IPS-20b (cell line): ENCODE results near the gene EML4.

Experiments used
- H3K27ac ChIP-seq: one replicate; pipeline ENCODE4 v1.5.1; 2013; ENCODE audit warnings: low read length
- H3K27me3 ChIP-seq: 2 replicates; pipeline ENCODE4 v1.6.1; 2013; ENCODE audit warnings: mild to moderate bottlenecking, low read length, inconsistent platforms; ENCODE audit not compliant: insufficient read depth
- H3K36me3 ChIP-seq: 2 replicates; pipeline ENCODE4 v1.6.1; 2013; ENCODE audit warnings: low read depth, mild to moderate bottlenecking, inconsistent platforms, low read length, moderate library complexity; ENCODE audit not compliant: insufficient read depth
- H3K4me1 ChIP-seq: 2 replicates; pipeline ENCODE4 v1.6.1; 2013; ENCODE audit warnings: mild to moderate bottlenecking, control low read depth, inconsistent platforms, low read length, moderate library complexity; ENCODE audit not compliant: insufficient read depth
- H3K4me3 ChIP-seq: 2 replicates; pipeline ENCODE4 v1.5.1; 2013; ENCODE audit warnings: mild to moderate bottlenecking, low read length, inconsistent platforms
- H3K9ac ChIP-seq: 2 replicates; pipeline ENCODE4 v1.6.1; 2013; ENCODE audit warnings: low read depth, mild to moderate bottlenecking, inconsistent platforms, low read length, moderate library complexity
- H3K9me3 ChIP-seq: 2 replicates; pipeline ENCODE4 v1.6.1; 2013; ENCODE audit warnings: mild to moderate bottlenecking, low read depth, low read length, inconsistent platforms; ENCODE audit not compliant: insufficient read depth

EML4 gene

DNA sequence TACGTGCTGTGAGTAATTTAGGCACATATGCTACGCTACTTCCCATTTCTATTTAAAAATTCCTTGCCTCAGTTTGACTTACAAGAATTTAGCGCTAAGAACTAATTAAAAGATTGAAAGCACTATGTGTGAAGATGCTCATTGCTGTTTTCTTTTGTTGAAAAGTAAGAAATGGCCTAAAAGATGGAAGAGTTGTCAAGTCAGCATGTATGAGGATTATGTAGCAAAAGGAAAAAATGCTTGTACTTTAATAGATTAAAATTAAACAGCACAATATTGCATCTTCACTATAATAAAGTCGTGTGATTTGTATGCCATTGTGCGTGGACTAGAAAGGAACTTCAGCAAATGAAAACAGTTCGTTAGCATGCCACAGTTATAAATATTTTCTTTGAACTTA, 114.9 kb downstream of the EML4 start:
- no peak overlapping the region for H3K4me3 ChIP-seq
- H3K9ac ChIP-seq: no peak overlapping the region
- H3K4me1 ChIP-seq: no peaks in the 10 kb centered on the region
- H3K27me3 ChIP-seq: no peaks in the 10 kb centered on the region
- H3K36me3 ChIP-seq: peaks cover 65% of the 10 kb centered on the region
- H3K9me3 ChIP-seq: no peaks in the 10 kb centered on the region
- no peak overlapping the region for H3K27ac ChIP-seq

DNA sequence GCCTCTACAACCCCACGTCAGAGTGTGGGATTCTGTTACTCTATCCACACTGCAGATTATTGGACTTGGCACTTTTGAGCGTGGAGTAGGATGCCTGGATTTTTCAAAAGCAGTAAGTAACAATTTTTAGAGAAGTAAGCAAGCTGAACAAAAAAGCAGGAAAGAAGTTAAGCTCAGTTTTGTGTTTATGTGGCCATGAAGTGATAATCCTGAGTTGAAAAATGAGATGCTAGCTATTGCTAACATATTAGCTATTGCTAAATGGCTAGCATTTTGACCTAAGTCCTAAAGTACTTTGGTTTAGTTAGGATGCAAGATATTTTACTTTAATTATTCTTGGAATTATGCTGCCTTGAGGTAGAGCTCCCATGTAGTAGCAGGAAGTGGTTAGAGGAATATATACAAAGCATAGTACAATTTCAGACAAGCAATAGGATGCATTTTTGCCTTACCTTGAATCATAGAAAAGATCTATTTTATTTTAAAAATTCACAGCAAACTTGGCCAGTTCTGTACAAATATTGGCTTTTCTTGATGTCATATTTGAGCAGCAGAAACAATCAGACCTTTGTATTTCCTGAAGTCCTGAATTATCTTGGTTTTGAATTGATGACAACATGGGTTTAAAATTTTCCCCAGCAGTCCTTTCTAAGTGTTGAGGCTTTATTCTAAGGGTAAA, 117.3 kb downstream of the EML4 start:
- H3K36me3 ChIP-seq: peaks cover 65% of the 10 kb centered on the region
- no peak overlapping the region for H3K4me3 ChIP-seq
- no peak overlapping the region for H3K9ac ChIP-seq
- H3K4me1 ChIP-seq: no peaks in the 10 kb centered on the region
- no peaks in the 10 kb centered on the region for H3K9me3 ChIP-seq
- no peaks in the 10 kb centered on the region for H3K27me3 ChIP-seq
- H3K27ac ChIP-seq: no peak overlapping the region

DNA sequence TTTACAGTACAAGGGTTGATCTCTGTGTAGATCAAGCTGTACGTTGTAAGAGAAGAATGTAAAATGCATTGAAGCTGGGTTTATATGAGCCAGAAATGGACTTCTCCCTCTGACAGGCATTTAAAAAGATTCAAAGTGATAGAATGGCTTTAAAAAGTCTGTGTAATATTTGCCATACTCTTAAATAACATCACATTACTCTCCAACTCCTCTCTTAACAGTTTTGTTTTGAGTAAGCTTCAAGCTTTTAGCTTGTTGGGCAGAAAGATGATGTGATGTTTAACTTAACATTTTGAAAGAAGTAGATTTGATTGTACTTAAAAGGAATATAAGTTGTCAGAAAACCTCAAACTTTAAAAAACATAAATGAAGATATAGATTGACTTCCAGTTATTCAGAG, 119.7 kb downstream of the EML4 start:
- Histone ChIP-seq H3K27me3 (no peaks in the 10 kb centered on the region), H3K4me1 (no peaks in the 10 kb centered on the region), H3K27ac (no peak overlapping the region), H3K9me3 (no peaks in the 10 kb centered on the region), H3K36me3 (peaks cover 58% of the 10 kb centered on the region), H3K9ac (no peak overlapping the region), H3K4me3 (no peak overlapping the region)

DNA sequence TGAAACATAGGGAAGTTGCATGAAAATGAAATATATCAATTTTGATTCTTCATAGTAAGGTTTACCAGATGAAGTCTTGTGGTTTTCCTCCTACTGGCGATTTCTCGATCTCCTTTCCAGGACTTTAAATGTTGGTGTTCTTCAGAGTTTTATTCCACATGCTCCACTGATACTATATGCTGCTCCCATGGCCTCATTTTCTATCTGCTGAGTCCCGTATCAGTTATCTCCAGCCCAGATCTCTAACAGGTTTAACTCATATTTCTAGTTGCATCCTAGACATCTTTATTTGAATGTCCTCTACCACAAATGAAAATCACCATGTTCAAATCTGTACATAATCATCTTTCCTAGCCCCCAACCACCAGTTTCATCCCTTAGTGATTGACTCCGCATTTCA, 120.1 kb downstream of the EML4 start:
- Histone ChIP-seq H3K36me3 (peaks cover 59% of the 10 kb centered on the region), H3K9me3 (no peaks in the 10 kb centered on the region), H3K27ac (no peak overlapping the region), H3K27me3 (no peaks in the 10 kb centered on the region), H3K4me1 (no peaks in the 10 kb centered on the region), H3K4me3 (no peak overlapping the region), H3K9ac (no peak overlapping the region)

DNA sequence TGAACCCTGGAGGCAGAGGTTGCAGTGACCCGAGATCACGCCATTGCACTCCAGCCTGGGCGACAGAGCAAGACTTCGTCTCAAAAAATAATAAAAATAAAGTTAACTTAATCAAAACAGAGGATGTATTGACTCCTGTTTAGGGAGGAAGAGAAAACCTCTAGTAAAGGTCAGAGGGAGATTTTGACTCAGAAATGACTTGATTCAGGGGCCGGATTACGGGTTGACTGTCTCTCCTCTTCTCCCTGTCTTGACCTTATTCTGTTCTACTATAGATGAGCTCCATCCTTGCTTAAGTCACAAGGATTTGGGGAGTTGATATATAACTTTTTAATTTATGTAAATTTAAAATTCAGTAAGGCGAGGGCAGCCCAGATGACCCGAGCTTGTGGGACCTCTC, 120.9 kb downstream of the EML4 start:
- H3K4me3 ChIP-seq: no peak overlapping the region
- H3K4me1 ChIP-seq: no peaks in the 10 kb centered on the region
- H3K27me3 ChIP-seq: no peaks in the 10 kb centered on the region
- peaks cover 62% of the 10 kb centered on the region for H3K36me3 ChIP-seq
- no peaks in the 10 kb centered on the region for H3K9me3 ChIP-seq
- H3K27ac ChIP-seq: no peak overlapping the region
- no peak overlapping the region for H3K9ac ChIP-seq

DNA sequence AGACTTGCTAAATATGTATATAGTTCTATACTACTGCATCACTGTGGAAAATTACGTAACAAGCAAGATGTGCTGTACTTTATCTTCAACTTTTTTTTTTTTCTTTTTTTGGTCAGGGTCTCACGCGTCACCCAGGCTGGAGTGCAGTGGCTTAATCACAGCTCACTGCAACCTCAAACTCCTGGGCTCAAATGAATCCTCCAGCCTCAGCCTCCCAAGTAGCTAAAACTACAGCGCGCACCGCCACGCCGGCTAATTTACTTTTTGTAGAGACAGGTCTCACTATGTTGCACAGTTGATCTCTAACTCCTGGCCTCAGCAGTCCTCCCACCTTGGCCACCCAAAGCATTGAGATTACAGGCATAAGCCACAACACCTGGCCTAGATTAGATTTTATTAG, 123.9 kb downstream of the EML4 start:
- Histone ChIP-seq H3K36me3 (peaks cover 71% of the 10 kb centered on the region), H3K4me3 (no peak overlapping the region), H3K9ac (no peak overlapping the region), H3K9me3 (no peaks in the 10 kb centered on the region), H3K27me3 (no peaks in the 10 kb centered on the region), H3K4me1 (0 out of 2 replicates have a peak, but pooled peaks cover 2% of the 10 kb centered on the region), H3K27ac (no peak overlapping the region)

DNA sequence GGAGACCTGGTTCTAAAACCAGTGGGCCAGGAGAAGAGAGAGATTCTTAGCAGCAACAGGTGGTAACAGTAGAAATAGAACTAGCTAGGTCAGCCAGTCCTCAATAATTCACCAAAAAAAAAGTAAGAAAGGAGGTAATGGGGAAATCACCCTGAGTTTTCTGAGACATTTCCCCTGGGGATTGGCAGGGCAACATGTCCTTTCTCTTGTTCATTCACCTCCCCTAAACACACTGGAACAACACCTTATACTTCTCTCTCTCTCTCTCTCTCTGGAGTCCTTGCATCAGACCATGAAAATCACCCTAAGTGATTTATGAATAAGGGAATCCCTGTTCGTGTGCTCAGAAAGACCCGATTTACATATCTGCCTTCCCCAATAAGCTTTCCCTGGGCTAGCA, 127.1 kb downstream of the EML4 start:
- peaks cover 80% of the 10 kb centered on the region for H3K36me3 ChIP-seq
- H3K27ac ChIP-seq: no peak overlapping the region

DNA sequence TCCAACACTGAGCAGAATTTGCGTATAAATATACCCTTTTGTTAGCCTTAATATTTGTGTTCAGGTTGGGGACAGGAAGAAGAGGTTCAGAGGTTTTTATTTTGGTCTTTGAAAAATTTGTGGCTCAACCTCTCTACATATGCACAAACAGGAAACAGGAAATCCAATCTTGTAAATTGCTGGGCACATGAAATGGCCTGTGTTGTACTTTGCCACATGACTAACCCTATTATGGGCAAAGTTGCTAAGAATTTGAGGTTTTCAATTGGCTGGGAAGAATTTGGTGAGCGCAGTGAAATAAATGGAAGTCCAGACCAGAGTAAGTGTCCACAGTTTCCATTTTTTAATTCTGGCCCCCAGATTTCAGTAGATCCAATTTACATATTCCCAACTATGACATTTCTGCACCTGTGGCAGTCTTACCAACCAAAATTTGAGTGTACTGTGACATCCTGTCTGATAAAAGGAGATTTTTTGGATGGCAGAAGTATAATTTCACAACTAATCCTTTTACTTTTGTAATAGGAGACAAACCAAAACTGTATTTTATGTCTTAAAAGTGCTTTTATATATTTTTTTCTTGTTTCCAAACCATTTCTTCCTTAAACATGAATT, 128.3 kb downstream of the EML4 start:
- Histone ChIP-seq H3K27ac (no peak overlapping the region), H3K4me1 (0 out of 2 replicates have a peak, but pooled peaks cover 2% of the 10 kb centered on the region), H3K9ac (no peak overlapping the region), H3K27me3 (no peaks in the 10 kb centered on the region), H3K4me3 (no peak overlapping the region), H3K9me3 (no peaks in the 10 kb centered on the region), H3K36me3 (peaks cover 82% of the 10 kb centered on the region)

More for the DNA sequence above, 127.1 kb downstream of the EML4 start:
- H3K27me3 ChIP-seq: no peaks in the 10 kb centered on the region
- H3K4me3 ChIP-seq: no peak overlapping the region
- no peaks in the 10 kb centered on the region for H3K9me3 ChIP-seq
- H3K4me1 ChIP-seq: 0 out of 2 replicates have a peak, but pooled peaks cover 2% of the 10 kb centered on the region
- H3K9ac ChIP-seq: no peak overlapping the region

DNA sequence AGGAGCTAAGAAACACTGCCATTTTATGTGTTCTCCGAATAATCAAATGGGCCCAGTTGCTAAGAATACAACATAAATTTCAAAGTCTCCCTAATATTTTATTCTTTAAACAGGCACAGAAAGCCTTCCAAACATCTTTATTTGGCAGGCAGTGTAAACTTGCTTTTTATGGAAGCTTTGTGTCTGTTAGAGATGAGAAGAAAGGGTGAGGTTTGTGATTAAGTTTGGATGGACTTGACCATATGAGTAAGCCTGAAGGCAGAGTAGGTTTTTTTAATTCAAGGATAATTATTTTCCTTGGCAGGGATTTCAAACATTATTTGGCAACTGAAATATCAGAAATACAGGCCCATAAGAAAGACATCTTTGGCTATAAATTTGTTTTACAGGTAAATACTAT, 129.0 kb downstream of the EML4 start:
- no peak overlapping the region for H3K27ac ChIP-seq
- no peak overlapping the region for H3K9ac ChIP-seq
- no peaks in the 10 kb centered on the region for H3K9me3 ChIP-seq
- H3K27me3 ChIP-seq: no peaks in the 10 kb centered on the region
- 0 out of 2 replicates have a peak, but pooled peaks cover 2% of the 10 kb centered on the region for H3K4me1 ChIP-seq
- no peak overlapping the region for H3K4me3 ChIP-seq
- peaks cover 89% of the 10 kb centered on the region for H3K36me3 ChIP-seq

DNA sequence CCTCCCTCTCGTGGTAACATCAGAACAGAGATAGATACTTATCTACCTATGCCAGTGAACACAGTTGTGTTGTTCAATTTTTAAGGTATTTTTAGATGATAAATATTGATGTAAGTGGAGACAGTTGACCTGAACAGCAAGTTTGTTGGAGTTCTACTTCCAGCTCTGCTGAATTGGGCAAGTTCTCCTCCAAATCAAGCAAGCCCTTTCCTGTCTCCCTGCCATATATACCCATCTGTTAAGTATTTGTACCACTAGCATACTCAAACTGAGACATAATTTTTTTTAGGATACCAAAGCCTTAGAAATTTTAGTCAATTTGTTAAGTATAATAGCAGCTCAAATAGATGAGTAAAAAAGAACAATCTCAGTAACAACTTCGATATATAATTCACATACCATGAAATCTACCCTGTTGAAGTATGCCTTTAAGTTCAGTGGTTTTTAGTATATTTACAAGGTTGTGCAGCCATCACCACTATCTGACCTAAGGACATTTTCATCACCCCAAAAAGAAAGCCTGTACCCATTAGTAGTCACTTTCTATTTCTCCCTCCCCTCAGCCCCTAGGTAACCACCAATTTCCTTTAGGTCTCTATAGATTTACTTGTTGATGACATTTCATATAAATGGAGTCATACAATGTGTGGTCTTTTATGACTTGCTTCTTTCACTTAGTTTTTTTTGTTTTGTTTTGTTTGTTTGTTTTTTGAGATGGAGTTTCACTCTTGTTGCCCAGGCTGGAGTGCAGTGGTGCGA, 130.0 kb downstream of the EML4 start:
- no peaks in the 10 kb centered on the region for H3K27me3 ChIP-seq
- H3K9ac ChIP-seq: no peak overlapping the region
- H3K27ac ChIP-seq: no peak overlapping the region
- H3K36me3 ChIP-seq: peaks cover 97% of the 10 kb centered on the region
- H3K4me3 ChIP-seq: no peak overlapping the region
- H3K4me1 ChIP-seq: 0 out of 2 replicates have a peak, but pooled peaks cover 2% of the 10 kb centered on the region
- H3K9me3 ChIP-seq: no peaks in the 10 kb centered on the region

DNA sequence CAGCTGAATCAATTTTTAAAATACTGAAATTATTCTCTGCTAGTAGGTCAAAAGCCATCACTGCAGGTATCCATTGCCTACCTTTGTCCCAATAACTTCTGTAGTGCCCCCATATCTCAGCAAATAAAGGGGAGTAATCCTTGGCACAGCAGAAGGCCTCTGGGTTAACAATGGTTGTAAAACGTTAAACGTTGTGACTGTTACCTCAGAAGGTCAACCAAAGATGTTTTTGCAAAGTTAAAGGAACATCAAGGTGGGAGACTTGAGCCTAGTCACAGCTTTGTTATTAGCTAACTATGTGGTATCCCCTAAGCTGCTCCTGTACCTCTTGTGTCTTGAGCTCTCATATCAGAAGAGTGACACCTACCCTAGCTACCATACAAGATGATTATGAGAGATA, 131.4 kb downstream of the EML4 start:
- Histone ChIP-seq H3K4me3 (no peak overlapping the region), H3K36me3 (peaks cover 91% of the 10 kb centered on the region)

DNA sequence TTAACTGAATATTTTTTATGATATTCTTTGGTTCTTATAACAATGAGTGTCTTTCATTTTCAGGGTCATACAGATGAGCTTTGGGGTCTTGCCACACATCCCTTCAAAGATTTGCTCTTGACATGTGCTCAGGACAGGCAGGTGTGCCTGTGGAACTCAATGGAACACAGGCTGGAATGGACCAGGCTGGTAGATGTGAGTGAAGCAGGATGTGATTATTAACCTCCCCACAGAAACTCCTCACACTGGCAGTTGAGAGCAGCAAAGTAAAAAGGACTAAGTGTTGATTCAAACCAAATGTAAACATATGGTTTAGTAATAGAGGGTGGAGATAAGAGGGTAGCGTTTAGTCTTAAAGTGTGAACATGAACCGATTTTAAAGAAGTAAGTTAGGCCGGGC, 134.1 kb downstream of the EML4 start:
- Histone ChIP-seq H3K27ac (no peak overlapping the region), H3K27me3 (no peaks in the 10 kb centered on the region), H3K9me3 (no peaks in the 10 kb centered on the region), H3K4me3 (no peak overlapping the region), H3K9ac (no peak overlapping the region), H3K4me1 (no peaks in the 10 kb centered on the region), H3K36me3 (peaks cover 78% of the 10 kb centered on the region)

More for the DNA sequence above, 131.4 kb downstream of the EML4 start:
- no peaks in the 10 kb centered on the region for H3K9me3 ChIP-seq
- no peak overlapping the region for H3K27ac ChIP-seq
- H3K9ac ChIP-seq: no peak overlapping the region
- 0 out of 2 replicates have a peak, but pooled peaks cover 2% of the 10 kb centered on the region for H3K4me1 ChIP-seq
- H3K27me3 ChIP-seq: no peaks in the 10 kb centered on the region
